RWPE2 (cell line): Measurements from ENCODE around the gene UBE2E1.

ENCODE experiments used
- ATAC-seq: fragments of 200-7000 bp; cut with Tn5 transposase; 3 replicates; pipeline ENCODE4 v1.9.1; 2021; ENCODE audit warnings: low read depth
- DNase-seq: peaks from one replicate; pipeline ENCODE4 v3.0.0-alpha.2; 2020; ENCODE audit warnings: low spot score
- H3K27ac ChIP-seq: fragments of 450-650 bp; 2 replicates; pipeline ENCODE4 v1.5.1; 2017; ENCODE audit warnings: mild to moderate bottlenecking; ENCODE audit not compliant: poor library complexity, severe bottlenecking
- H3K27me3 ChIP-seq: fragments of 250-450 bp; sonication (Bioruptor Pico); 2 replicates; pipeline ENCODE4 v1.5.1; 2021; ENCODE audit warnings: mild to moderate bottlenecking, moderate library complexity; ENCODE audit not compliant: insufficient read depth, poor library complexity, severe bottlenecking
- H3K36me3 ChIP-seq: fragments of 250-450 bp; sonication (Bioruptor Pico); 2 replicates; pipeline ENCODE4 v1.5.1; 2020; ENCODE audit warnings: low read depth, mild to moderate bottlenecking, moderate library complexity
- H3K4me1 ChIP-seq: fragments of 250-450 bp; sonication (Bioruptor Pico); 2 replicates; pipeline ENCODE4 v1.5.1; 2021; ENCODE audit warnings: mild to moderate bottlenecking, moderate library complexity; ENCODE audit not compliant: insufficient read depth, poor library complexity, severe bottlenecking
- H3K4me3 ChIP-seq: fragments of 250-450 bp; sonication (Bioruptor Pico); 2 replicates; pipeline ENCODE4 v1.5.1; 2021; ENCODE audit warnings: mild to moderate bottlenecking, moderate library complexity; ENCODE audit not compliant: severe bottlenecking
- H3K9me3 ChIP-seq: fragments of 250-450 bp; sonication (Bioruptor Pico); 2 replicates; pipeline ENCODE4 v1.5.1; 2021; ENCODE audit warnings: mild to moderate bottlenecking, moderate library complexity; ENCODE audit not compliant: severe bottlenecking
- CTCF ChIP-seq: fragments of 450-650 bp; IDR thresholded peaks from one replicate; pipeline ENCODE4 v1.5.1; 2017; ENCODE audit warnings: mild to moderate bottlenecking, moderate library complexity; ENCODE audit not compliant: poor library complexity, severe bottlenecking

The UBE2E1 gene

GRCh38 chr3:23874359-23875112, 68.8 kb downstream of the UBE2E1 start:
- Histone ChIP-seq H3K4me1 (peaks cover 29% of the 10 kb centered on the region), H3K9me3 (no peaks in the 10 kb centered on the region), H3K27ac (no peak overlapping the region), H3K36me3 (no peaks in the 10 kb centered on the region), H3K27me3 (no peaks in the 10 kb centered on the region), H3K4me3 (no peak overlapping the region)
- no peak for TF ChIP-seq CTCF
- DNase-seq (no peak), ATAC-seq (peak; percentile 51)

GRCh38 chr3:23875113-23875725, 69.5 kb downstream of the UBE2E1 start:
- H3K27ac ChIP-seq: no peak overlapping the region
- no peaks in the 10 kb centered on the region for H3K27me3 ChIP-seq
- no peak for TF ChIP-seq CTCF
- no peaks in the 10 kb centered on the region for H3K9me3 ChIP-seq
- H3K4me1 ChIP-seq: peaks cover 29% of the 10 kb centered on the region
- H3K4me3 ChIP-seq: no peak overlapping the region
- no peak for DNase-seq
- no peaks in the 10 kb centered on the region for H3K36me3 ChIP-seq
- ATAC-seq: no peak

DNA sequence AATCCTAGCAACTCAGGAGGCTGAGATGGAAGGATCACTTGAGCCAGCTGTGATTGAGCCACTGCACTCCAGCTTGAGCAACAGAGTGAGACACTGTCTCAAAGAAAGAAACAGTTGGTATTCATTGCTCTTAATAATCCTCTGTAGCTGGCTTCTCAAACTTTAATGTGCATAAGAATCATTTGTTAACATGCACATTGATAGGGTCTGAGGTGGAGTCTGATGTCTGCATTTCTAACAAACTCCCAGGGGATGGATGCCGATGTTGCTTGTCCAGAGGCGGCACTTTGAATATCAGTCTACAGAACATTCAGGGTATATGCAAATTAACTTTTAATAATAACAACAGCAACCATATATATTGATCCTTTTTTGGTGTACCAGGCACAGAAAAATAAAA, 71.2 kb downstream of the UBE2E1 start:
- peak overlapping the region; percentile 15 for H3K27ac ChIP-seq
- TF ChIP-seq CTCF: no peak
- H3K4me1 ChIP-seq: peaks cover 29% of the 10 kb centered on the region
- H3K36me3 ChIP-seq: no peaks in the 10 kb centered on the region; the same call in 1 of the 2 replicates
- no peaks in the 10 kb centered on the region for H3K9me3 ChIP-seq
- no peak overlapping the region for H3K4me3 ChIP-seq
- ATAC-seq (no peak), DNase-seq (no peak)
- H3K27me3 ChIP-seq: no peaks in the 10 kb centered on the region

- DNase-seq (no peak), ATAC-seq (peak; percentile 85)
- Histone ChIP-seq H3K27me3 (no peaks in the 10 kb centered on the region), H3K36me3 (no peaks in the 10 kb centered on the region; the same call in 1 of the 2 replicates), H3K27ac (peak overlapping the region; percentile 15), H3K4me1 (peaks cover 29% of the 10 kb centered on the region), H3K9me3 (no peaks in the 10 kb centered on the region), H3K4me3 (no peak overlapping the region)
- no peak for TF ChIP-seq CTCF
Measured at GRCh38 chr3:23877329-23877980, 71.7 kb downstream of the UBE2E1 start.

DNA sequence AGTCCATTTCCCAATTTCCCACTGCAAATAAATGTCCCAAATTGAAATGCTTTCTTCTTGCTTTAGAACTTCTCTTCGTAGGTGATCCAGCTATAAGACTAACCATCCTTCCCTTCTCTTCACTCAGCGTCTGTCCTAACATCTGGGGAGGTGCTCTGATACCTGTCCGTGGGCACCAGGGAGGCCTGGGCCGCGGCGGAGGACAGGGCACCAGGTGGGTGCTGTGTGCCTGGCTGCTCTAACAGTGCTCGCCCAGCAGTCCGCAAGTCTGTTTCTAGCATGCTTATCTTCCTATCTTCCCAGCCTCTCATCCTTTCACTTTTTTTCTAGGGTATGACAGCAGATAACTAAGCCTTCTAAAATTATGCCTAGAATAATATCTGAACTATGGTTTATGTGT, 73.7 kb downstream of the UBE2E1 start:
- no peaks in the 10 kb centered on the region for H3K27me3 ChIP-seq
- peaks cover 20% of the 10 kb centered on the region for H3K4me1 ChIP-seq
- no peaks in the 10 kb centered on the region; the same call in 1 of the 2 replicates for H3K36me3 ChIP-seq
- H3K27ac ChIP-seq: no peak overlapping the region
- no peak overlapping the region for H3K4me3 ChIP-seq
- no peak for TF ChIP-seq CTCF
- no peak for ATAC-seq
- DNase-seq: no peak
- no peaks in the 10 kb centered on the region for H3K9me3 ChIP-seq
